Measurements from ENCODE around the gene LILRA1. TPM values are rescaled to one million over a fixed set of nuclear protein-coding genes. Genes with fewer than 3 reads are reported as not detected.
A peak's percentile ranks its signal among the peaks of the same experiment; 100 is the strongest.

LILRA1 gene
- total and polyA plus RNA-seq, 9 of the 15 experiments (the other 6 are each of a cell fraction or from before 2014, with no cell fraction given) = not detected

DNA sequence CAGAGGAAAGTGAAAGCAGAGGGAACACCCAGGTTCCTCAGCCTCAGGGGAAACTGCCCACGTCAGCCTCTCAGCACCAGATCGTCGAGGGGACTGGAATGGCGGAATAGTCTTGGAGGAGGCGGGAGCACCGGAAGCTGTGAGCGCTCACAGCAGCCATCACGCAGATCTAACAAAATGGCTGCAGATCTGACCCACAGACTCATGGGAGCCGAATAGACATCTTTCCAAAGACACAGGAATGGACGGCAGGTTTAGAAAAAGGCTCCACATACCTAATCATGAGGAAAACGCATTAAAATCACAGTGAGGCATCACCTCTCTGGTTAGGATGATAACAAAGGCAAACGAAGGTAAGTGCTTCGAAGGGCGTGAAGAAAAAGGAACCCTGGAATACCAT, 31.6 kb upstream of the LILRA1 start (continued):
- TF ChIP-seq YY1 (IDR thresholded peaks at IDR 0.05; ENCODE audit: borderline replicate concordance in 1 of 3, control insufficient read depth in 1 of 3, extremely low read depth in 1 of 3, insufficient read depth in 3 of 3, insufficient read length in 1 of 3, insufficient replicate concordance in 2 of 3, low read depth in 1 of 3, low read length in 2 of 3) (peak; percentile 68 to 93 (median 80)), GABPA (tag; conservative IDR thresholded peaks at IDR 0.05; ENCODE audit: low read depth) (peak; percentile 78), TAF7 (tag; IDR thresholded peaks at IDR 0.05) (peak; percentile 5; the same call in 1 of the 2 replicates), HSF4 (CRISPR knock-in tag; IDR thresholded peaks at IDR 0.05; ENCODE audit: borderline replicate concordance) (no peak), TARDBP (IDR thresholded peaks at IDR 0.05) (peak; percentile 42; the same call in 1 of the 2 replicates), ZBTB8A (IDR thresholded peaks at IDR 0.05; ENCODE audit: partially characterized antibody) (no peak), ZNF589 (CRISPR knock-in tag; IDR thresholded peaks at IDR 0.05; ENCODE audit: low read depth) (peak; percentile 69; the same call in 1 of the 2 replicates), CXXC5 (CRISPR knock-in tag; IDR thresholded peaks at IDR 0.05) (peak; percentile 69), NR4A1 (CRISPR knock-in tag; IDR thresholded peaks at IDR 0.05) (no peak), NR4A1 (tag; IDR thresholded peaks at IDR 0.05) (0 out of 2 replicates have a peak, but pooled peaks have one; percentile 55)
- TF ChIP-seq, protein P1, sequence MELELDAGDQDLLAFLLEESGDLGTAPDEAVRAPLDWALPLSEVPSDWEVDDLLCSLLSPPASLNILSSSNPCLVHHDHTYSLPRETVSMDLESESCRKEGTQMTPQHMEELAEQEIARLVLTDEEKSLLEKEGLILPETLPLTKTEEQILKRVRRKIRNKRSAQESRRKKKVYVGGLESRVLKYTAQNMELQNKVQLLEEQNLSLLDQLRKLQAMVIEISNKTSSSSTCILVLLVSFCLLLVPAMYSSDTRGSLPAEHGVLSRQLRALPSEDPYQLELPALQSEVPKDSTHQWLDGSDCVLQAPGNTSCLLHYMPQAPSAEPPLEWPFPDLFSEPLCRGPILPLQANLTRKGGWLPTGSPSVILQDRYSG (tag; conservative IDR thresholded peaks at IDR 0.05; ENCODE audit: low read depth) = peak; percentile 83
- TF ChIP-seq, protein P2, sequence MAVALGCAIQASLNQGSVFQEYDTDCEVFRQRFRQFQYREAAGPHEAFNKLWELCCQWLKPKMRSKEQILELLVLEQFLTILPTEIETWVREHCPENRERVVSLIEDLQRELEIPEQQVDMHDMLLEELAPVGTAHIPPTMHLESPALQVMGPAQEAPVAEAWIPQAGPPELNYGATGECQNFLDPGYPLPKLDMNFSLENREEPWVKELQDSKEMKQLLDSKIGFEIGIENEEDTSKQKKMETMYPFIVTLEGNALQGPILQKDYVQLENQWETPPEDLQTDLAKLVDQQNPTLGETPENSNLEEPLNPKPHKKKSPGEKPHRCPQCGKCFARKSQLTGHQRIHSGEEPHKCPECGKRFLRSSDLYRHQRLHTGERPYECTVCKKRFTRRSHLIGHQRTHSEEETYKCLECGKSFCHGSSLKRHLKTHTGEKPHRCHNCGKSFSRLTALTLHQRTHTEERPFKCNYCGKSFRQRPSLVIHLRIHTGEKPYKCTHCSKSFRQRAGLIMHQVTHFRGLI (CRISPR knock-in tag; IDR thresholded peaks at IDR 0.05) = 0 out of 2 replicates have a peak, but pooled peaks have one; percentile 16
- TF ChIP-seq, protein P3, sequence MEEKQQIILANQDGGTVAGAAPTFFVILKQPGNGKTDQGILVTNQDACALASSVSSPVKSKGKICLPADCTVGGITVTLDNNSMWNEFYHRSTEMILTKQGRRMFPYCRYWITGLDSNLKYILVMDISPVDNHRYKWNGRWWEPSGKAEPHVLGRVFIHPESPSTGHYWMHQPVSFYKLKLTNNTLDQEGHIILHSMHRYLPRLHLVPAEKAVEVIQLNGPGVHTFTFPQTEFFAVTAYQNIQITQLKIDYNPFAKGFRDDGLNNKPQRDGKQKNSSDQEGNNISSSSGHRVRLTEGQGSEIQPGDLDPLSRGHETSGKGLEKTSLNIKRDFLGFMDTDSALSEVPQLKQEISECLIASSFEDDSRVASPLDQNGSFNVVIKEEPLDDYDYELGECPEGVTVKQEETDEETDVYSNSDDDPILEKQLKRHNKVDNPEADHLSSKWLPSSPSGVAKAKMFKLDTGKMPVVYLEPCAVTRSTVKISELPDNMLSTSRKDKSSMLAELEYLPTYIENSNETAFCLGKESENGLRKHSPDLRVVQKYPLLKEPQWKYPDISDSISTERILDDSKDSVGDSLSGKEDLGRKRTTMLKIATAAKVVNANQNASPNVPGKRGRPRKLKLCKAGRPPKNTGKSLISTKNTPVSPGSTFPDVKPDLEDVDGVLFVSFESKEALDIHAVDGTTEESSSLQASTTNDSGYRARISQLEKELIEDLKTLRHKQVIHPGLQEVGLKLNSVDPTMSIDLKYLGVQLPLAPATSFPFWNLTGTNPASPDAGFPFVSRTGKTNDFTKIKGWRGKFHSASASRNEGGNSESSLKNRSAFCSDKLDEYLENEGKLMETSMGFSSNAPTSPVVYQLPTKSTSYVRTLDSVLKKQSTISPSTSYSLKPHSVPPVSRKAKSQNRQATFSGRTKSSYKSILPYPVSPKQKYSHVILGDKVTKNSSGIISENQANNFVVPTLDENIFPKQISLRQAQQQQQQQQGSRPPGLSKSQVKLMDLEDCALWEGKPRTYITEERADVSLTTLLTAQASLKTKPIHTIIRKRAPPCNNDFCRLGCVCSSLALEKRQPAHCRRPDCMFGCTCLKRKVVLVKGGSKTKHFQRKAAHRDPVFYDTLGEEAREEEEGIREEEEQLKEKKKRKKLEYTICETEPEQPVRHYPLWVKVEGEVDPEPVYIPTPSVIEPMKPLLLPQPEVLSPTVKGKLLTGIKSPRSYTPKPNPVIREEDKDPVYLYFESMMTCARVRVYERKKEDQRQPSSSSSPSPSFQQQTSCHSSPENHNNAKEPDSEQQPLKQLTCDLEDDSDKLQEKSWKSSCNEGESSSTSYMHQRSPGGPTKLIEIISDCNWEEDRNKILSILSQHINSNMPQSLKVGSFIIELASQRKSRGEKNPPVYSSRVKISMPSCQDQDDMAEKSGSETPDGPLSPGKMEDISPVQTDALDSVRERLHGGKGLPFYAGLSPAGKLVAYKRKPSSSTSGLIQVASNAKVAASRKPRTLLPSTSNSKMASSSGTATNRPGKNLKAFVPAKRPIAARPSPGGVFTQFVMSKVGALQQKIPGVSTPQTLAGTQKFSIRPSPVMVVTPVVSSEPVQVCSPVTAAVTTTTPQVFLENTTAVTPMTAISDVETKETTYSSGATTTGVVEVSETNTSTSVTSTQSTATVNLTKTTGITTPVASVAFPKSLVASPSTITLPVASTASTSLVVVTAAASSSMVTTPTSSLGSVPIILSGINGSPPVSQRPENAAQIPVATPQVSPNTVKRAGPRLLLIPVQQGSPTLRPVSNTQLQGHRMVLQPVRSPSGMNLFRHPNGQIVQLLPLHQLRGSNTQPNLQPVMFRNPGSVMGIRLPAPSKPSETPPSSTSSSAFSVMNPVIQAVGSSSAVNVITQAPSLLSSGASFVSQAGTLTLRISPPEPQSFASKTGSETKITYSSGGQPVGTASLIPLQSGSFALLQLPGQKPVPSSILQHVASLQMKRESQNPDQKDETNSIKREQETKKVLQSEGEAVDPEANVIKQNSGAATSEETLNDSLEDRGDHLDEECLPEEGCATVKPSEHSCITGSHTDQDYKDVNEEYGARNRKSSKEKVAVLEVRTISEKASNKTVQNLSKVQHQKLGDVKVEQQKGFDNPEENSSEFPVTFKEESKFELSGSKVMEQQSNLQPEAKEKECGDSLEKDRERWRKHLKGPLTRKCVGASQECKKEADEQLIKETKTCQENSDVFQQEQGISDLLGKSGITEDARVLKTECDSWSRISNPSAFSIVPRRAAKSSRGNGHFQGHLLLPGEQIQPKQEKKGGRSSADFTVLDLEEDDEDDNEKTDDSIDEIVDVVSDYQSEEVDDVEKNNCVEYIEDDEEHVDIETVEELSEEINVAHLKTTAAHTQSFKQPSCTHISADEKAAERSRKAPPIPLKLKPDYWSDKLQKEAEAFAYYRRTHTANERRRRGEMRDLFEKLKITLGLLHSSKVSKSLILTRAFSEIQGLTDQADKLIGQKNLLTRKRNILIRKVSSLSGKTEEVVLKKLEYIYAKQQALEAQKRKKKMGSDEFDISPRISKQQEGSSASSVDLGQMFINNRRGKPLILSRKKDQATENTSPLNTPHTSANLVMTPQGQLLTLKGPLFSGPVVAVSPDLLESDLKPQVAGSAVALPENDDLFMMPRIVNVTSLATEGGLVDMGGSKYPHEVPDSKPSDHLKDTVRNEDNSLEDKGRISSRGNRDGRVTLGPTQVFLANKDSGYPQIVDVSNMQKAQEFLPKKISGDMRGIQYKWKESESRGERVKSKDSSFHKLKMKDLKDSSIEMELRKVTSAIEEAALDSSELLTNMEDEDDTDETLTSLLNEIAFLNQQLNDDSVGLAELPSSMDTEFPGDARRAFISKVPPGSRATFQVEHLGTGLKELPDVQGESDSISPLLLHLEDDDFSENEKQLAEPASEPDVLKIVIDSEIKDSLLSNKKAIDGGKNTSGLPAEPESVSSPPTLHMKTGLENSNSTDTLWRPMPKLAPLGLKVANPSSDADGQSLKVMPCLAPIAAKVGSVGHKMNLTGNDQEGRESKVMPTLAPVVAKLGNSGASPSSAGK (IDR thresholded peaks at IDR 0.05) = peak; percentile 49

Measured in K562 (cell line).